IgD-negative memory B cell (primary cell): ENCODE results near the gene SLC47A2. TPM values are rescaled to one million over a fixed set of nuclear protein-coding genes. Genes with fewer than 3 reads are reported as not detected.
"Not testable (repeated sequence)": the region's sequence is repeated elsewhere in the genome, so short reads cannot be mapped to it uniquely, and the experiment has no call there.

ENCODE experiments used
- H3K27ac Mint-ChIP-seq, 3 donors: one replicate each; pipeline ENCODE4 v1.8.0; 2020 to 2022; ENCODE audit warnings: mild to moderate bottlenecking in 3 of 3, mixed read lengths in 3 of 3, moderate library complexity in 1 of 3
- H3K27me3 Mint-ChIP-seq: one replicate; pipeline ENCODE4 v1.8.0; 2021; ENCODE audit warnings: mixed read lengths
- H3K36me3 Mint-ChIP-seq: one replicate; pipeline ENCODE4 v1.8.0; 2020; ENCODE audit warnings: mild to moderate bottlenecking, mixed read lengths
- H3K4me1 Mint-ChIP-seq, 3 donors: one replicate each; pipeline ENCODE4 v1.8.0; 2020 to 2022; ENCODE audit warnings: mixed read lengths in 3 of 3, mild to moderate bottlenecking in 1 of 3
- H3K4me3 Mint-ChIP-seq, 4 donors: one replicate each; pipeline ENCODE4 v1.8.0; 2020 to 2022; ENCODE audit warnings: mild to moderate bottlenecking in 4 of 4, mixed read lengths in 4 of 4, moderate library complexity in 3 of 4
- H3K9me3 Mint-ChIP-seq, 3 donors: one replicate each; pipeline ENCODE4 v1.8.0; 2020 to 2021; ENCODE audit warnings: mixed read lengths in 3 of 3, mild to moderate bottlenecking in 1 of 3
- polyA plus RNA-seq: library from polyadenylated mRNA; unstranded; fragments of 300-500 nt; fragmentation: Illumina TruSeq; gene quantifications from one replicate; pipeline ENCODE4 v1.2.3, GENCODE V29; 2021

The SLC47A2 gene
- polyA plus RNA-seq, 1 donor from 2014 or later = 0.15 TPM

GRCh38 chr17:19683117-19683516, 33.3 kb downstream of the SLC47A2 start:
- H3K27me3 Mint-ChIP-seq = no peaks in the 10 kb centered on the region
- peaks cover 0 to 5% (median 0%) of the 10 kb centered on the region in 3 donors for H3K4me1 Mint-ChIP-seq

GRCh38 chr17:19678581-19679453, 37.6 kb downstream of the SLC47A2 start:
- Mint-ChIP-seq H3K27me3 (no peaks in the 10 kb centered on the region), H3K36me3 (peaks cover 4% of the 10 kb centered on the region), H3K9me3 (no peaks in the 10 kb centered on the region), H3K4me3 (no peak overlapping the region), H3K27ac (no peak overlapping the region), H3K4me1 (peaks cover 0 to 5% (median 0%) of the 10 kb centered on the region in 3 donors)

More at GRCh38 chr17:19683117-19683516, 33.3 kb downstream of the SLC47A2 start:
- H3K27ac Mint-ChIP-seq = no peak overlapping the region
- no peaks in the 10 kb centered on the region for H3K9me3 Mint-ChIP-seq
- peaks cover 2% of the 10 kb centered on the region for H3K36me3 Mint-ChIP-seq
- no peak overlapping the region for H3K4me3 Mint-ChIP-seq

- Mint-ChIP-seq H3K4me1 (peaks cover 0 to 5% (median 0%) of the 10 kb centered on the region in 3 donors), H3K9me3 (no peaks in the 10 kb centered on the region), H3K27me3 (no peaks in the 10 kb centered on the region), H3K36me3 (peaks cover 4% of the 10 kb centered on the region), H3K4me3 (no peak overlapping the region), H3K27ac (no peak overlapping the region)
Measured at GRCh38 chr17:19677736-19678379, 38.5 kb downstream of the SLC47A2 start.

GRCh38 chr17:19676896-19677295, 39.5 kb downstream of the SLC47A2 start:
- Mint-ChIP-seq H3K4me1 (peaks cover 0 to 5% (median 0%) of the 10 kb centered on the region in 3 donors), H3K9me3 (no peaks in the 10 kb centered on the region), H3K4me3 (no peak overlapping the region), H3K27me3 (no peaks in the 10 kb centered on the region), H3K27ac (no peak overlapping the region), H3K36me3 (peaks cover 3% of the 10 kb centered on the region)

GRCh38 chr17:19673623-19674022, 42.8 kb downstream of the SLC47A2 start:
- peaks cover 3 to 6% (median 4%) of the 10 kb centered on the region in 3 donors for H3K4me1 Mint-ChIP-seq
- no peaks in the 10 kb centered on the region for H3K9me3 Mint-ChIP-seq
- peaks cover 3% of the 10 kb centered on the region for H3K36me3 Mint-ChIP-seq
- H3K4me3 Mint-ChIP-seq = no peak overlapping the region
- H3K27ac Mint-ChIP-seq = no peak overlapping the region
- no peaks in the 10 kb centered on the region for H3K27me3 Mint-ChIP-seq

GRCh38 chr17:19672009-19672750, 44.2 kb downstream of the SLC47A2 start:
- H3K4me1 Mint-ChIP-seq = peaks cover 3 to 6% (median 4%) of the 10 kb centered on the region in 3 donors
- no peaks in the 10 kb centered on the region for H3K27me3 Mint-ChIP-seq
- H3K9me3 Mint-ChIP-seq = no peaks in the 10 kb centered on the region
- H3K27ac Mint-ChIP-seq = no peak overlapping the region
- peaks cover 3% of the 10 kb centered on the region for H3K36me3 Mint-ChIP-seq
- H3K4me3 Mint-ChIP-seq = no peak overlapping the region

- Mint-ChIP-seq H3K4me1 (peaks cover 3 to 6% (median 4%) of the 10 kb centered on the region in 3 donors), H3K27me3 (no peaks in the 10 kb centered on the region), H3K36me3 (peaks cover 3% of the 10 kb centered on the region), H3K4me3 (no peak overlapping the region), H3K9me3 (no peaks in the 10 kb centered on the region), H3K27ac (peak overlapping the region in 1 of 3 donors; percentile 16)
Measured at GRCh38 chr17:19671433-19671832, 45.0 kb downstream of the SLC47A2 start.

GRCh38 chr17:19670908-19671307, 45.5 kb downstream of the SLC47A2 start:
- Mint-ChIP-seq H3K4me1 (peaks cover 3 to 6% (median 4%) of the 10 kb centered on the region in 3 donors), H3K27ac (peak overlapping the region in 1 of 3 donors; percentile 16), H3K9me3 (no peaks in the 10 kb centered on the region), H3K27me3 (no peaks in the 10 kb centered on the region), H3K36me3 (peaks cover 3% of the 10 kb centered on the region), H3K4me3 (no peak overlapping the region)

GRCh38 chr17:19669680-19670079, 46.7 kb downstream of the SLC47A2 start:
- not testable (repeated sequence) for H3K27ac Mint-ChIP-seq
- peak overlapping the region in 1 of 4 donors; percentile 5 for H3K4me3 Mint-ChIP-seq

GRCh38 chr17:19664821-19665181, 51.6 kb downstream of the SLC47A2 start:
- Mint-ChIP-seq H3K36me3 (peaks cover 9% of the 10 kb centered on the region), H3K27me3 (no peaks in the 10 kb centered on the region), H3K9me3 (no peaks in the 10 kb centered on the region), H3K4me3 (no peak overlapping the region), H3K27ac (no peak overlapping the region), H3K4me1 (no peaks in the 10 kb centered on the region)

More at GRCh38 chr17:19669680-19670079, 46.7 kb downstream of the SLC47A2 start:
- not testable (repeated sequence) for H3K36me3 Mint-ChIP-seq, H3K27me3 Mint-ChIP-seq, H3K4me1 Mint-ChIP-seq, H3K9me3 Mint-ChIP-seq

GRCh38 chr17:19664136-19664820, 52.1 kb downstream of the SLC47A2 start:
- H3K4me1 Mint-ChIP-seq = no peaks in the 10 kb centered on the region
- peaks cover 10% of the 10 kb centered on the region for H3K36me3 Mint-ChIP-seq
- no peaks in the 10 kb centered on the region for H3K27me3 Mint-ChIP-seq
- H3K4me3 Mint-ChIP-seq = no peak overlapping the region
- H3K9me3 Mint-ChIP-seq = no peaks in the 10 kb centered on the region
- no peak overlapping the region for H3K27ac Mint-ChIP-seq

GRCh38 chr17:19663097-19663496, 53.3 kb downstream of the SLC47A2 start:
- Mint-ChIP-seq H3K36me3 (peaks cover 11% of the 10 kb centered on the region), H3K4me1 (no peaks in the 10 kb centered on the region)

GRCh38 chr17:19661121-19661520, 55.3 kb downstream of the SLC47A2 start:
- Mint-ChIP-seq H3K9me3 (no peaks in the 10 kb centered on the region), H3K27ac (no peak overlapping the region), H3K36me3 (peaks cover 16% of the 10 kb centered on the region), H3K4me1 (peaks cover 0 to 6% (median 4%) of the 10 kb centered on the region in 3 donors), H3K4me3 (no peak overlapping the region), H3K27me3 (no peaks in the 10 kb centered on the region)

More at GRCh38 chr17:19663097-19663496, 53.3 kb downstream of the SLC47A2 start:
- Mint-ChIP-seq H3K27ac (no peak overlapping the region), H3K9me3 (no peaks in the 10 kb centered on the region), H3K27me3 (no peaks in the 10 kb centered on the region), H3K4me3 (no peak overlapping the region)

GRCh38 chr17:19660219-19660870, 56.0 kb downstream of the SLC47A2 start:
- Mint-ChIP-seq H3K27ac (no peak overlapping the region), H3K4me3 (no peak overlapping the region), H3K36me3 (peaks cover 16% of the 10 kb centered on the region), H3K9me3 (no peaks in the 10 kb centered on the region), H3K27me3 (no peaks in the 10 kb centered on the region), H3K4me1 (peaks cover 0 to 8% (median 4%) of the 10 kb centered on the region in 3 donors)
